ENCODE results near the gene CCSER2. TPM values are rescaled to one million over a fixed set of nuclear protein-coding genes. Genes with fewer than 3 reads are reported as not detected.
A peak's percentile ranks its signal among the peaks of the same experiment; 100 is the strongest.
"Not testable (repeated sequence)": the region's sequence is repeated elsewhere in the genome, so short reads cannot be mapped to it uniquely, and the experiment has no call there.

The CCSER2 gene
- total and polyA plus RNA-seq, 4 donors = 23.1 to 111 (median 59.4) TPM

DNA sequence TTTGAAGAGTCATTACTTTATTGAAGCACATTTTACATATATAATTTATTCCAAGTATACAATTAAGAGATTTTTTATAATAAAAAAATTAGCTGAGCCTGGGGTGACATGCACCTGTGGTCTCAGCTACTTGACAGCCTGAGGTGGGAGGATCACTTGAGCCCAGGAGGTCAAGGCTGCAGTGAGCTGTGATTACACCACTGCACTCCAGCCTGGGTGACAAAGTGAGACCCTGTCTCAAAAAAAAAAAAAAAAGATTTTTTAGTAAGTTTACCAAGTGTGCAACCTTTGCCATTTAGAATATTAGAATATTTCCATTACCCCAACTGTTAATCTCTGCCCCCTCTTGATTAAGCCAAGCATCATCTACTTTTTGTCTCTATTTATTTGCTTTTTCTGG is 196.0 kb downstream of the CCSER2 start:
- Histone ChIP-seq H3K9me3 (ENCODE audit: control insufficient read depth, low read length) (no peaks in the 10 kb centered on the region), H3K27me3 (ENCODE audit: control insufficient read depth in 1 of 2, insufficient read depth in 2 of 2, low read length in 1 of 2) (no peaks in the 10 kb centered on the region), H3K4me1 (ENCODE audit: control insufficient read depth in 1 of 2, insufficient read depth in 2 of 2, low read length in 2 of 2) (no peaks in the 10 kb centered on the region), H3K4me3 (ENCODE audit: low read length in 2 of 2) (no peak overlapping the region), H3K27ac (ENCODE audit: low read depth in 1 of 2, low read length in 2 of 2) (no peak overlapping the region), H3K36me3 (ENCODE audit: control insufficient read depth in 1 of 2, insufficient read depth in 2 of 2, low read length in 1 of 2) (no peaks in the 10 kb centered on the region)
- no peak for ATAC-seq (ENCODE audit: low FRiP score)
- intact Hi-C loops (cut with DNase I) = no loop called here
- DNase-seq = no peak

DNA sequence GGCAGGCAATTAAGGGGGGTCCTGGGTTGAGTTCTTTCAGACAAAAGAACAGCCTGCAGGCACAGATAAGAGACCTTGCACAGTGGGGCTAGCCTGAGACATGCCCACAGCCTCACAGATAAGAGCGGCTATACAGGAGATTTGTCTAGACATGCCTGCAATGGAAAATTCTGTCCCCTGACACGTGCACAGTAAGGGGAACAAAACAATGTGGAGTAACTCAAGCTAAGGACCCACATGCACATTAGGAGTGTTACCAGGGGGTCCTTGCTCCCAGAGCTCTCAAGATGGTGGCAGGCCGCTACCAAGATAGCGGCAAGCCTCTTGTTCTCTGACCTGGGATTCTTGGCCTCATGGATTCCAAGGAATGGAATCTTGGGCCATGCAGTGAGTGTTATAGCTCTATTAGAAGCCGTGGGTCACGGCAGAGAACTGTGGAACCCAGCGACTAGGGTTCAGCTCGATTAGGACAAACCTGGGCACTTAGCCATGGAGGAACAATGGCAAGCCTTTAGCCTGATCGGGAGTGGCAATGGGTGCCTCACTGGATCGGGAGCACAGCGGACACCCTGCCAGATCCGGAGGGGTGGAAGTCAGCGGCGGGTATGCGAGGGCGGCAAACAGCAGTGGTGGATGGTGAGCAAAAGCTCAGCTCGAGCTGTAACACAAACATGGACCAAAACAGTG is 196.9 kb downstream of the CCSER2 start:
- ATAC-seq (ENCODE audit: low FRiP score) (no peak), DNase-seq (no peak)
- WGBS, 2 donors = 91 to 94% methylated on average over 17 of the region's 17 CpGs
- H3K4me1 ChIP-seq (ENCODE audit: control insufficient read depth in 1 of 2, insufficient read depth in 2 of 2, low read length in 2 of 2) = no peaks in the 10 kb centered on the region
- no peaks in the 10 kb centered on the region for H3K36me3 ChIP-seq (ENCODE audit: control insufficient read depth in 1 of 2, insufficient read depth in 2 of 2, low read length in 1 of 2)
- H3K27me3 ChIP-seq (ENCODE audit: control insufficient read depth in 1 of 2, insufficient read depth in 2 of 2, low read length in 1 of 2) = no peaks in the 10 kb centered on the region
- intact Hi-C loops (cut with DNase I) = no loop called here
- no peak overlapping the region for H3K4me3 ChIP-seq (ENCODE audit: low read length in 2 of 2)
- no peaks in the 10 kb centered on the region for H3K9me3 ChIP-seq (ENCODE audit: control insufficient read depth, low read length)
- no peak overlapping the region for H3K27ac ChIP-seq (ENCODE audit: low read depth in 1 of 2, low read length in 2 of 2)

DNA sequence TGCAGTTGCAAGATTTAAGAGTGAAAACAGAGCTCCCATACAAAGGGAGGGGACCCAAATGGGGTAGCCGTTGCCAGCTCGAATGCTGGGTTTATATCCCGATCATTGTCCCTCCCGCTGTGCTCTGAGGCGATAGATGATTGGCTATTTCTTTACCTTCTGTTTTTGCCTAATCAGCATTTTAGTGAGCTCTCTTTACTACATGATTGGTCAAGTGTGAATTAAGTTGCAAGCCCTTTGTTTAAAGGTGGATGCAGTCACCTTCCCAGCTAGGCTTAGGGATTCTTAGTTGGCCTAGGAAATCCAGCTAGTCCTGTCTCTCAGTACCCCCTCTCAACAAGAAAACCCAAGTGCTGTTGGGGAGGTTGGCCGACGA is 197.4 kb downstream of the CCSER2 start:
- ATAC-seq (ENCODE audit: low FRiP score); H3K4me1 ChIP-seq (ENCODE audit: control insufficient read depth in 1 of 2, insufficient read depth in 2 of 2, low read length in 2 of 2); H3K36me3 ChIP-seq (ENCODE audit: control insufficient read depth in 1 of 2, insufficient read depth in 2 of 2, low read length in 1 of 2); H3K9me3 ChIP-seq (ENCODE audit: control insufficient read depth, low read length); H3K4me3 ChIP-seq (ENCODE audit: low read length in 2 of 2); H3K27ac ChIP-seq (ENCODE audit: low read depth in 1 of 2, low read length in 2 of 2); intact Hi-C loops (cut with DNase I); H3K27me3 ChIP-seq (ENCODE audit: control insufficient read depth in 1 of 2, insufficient read depth in 2 of 2, low read length in 1 of 2); DNase-seq: not testable (repeated sequence)
- 97 to 99% methylated on average over 7 of the region's 7 CpGs for WGBS, 2 donors

DNA sequence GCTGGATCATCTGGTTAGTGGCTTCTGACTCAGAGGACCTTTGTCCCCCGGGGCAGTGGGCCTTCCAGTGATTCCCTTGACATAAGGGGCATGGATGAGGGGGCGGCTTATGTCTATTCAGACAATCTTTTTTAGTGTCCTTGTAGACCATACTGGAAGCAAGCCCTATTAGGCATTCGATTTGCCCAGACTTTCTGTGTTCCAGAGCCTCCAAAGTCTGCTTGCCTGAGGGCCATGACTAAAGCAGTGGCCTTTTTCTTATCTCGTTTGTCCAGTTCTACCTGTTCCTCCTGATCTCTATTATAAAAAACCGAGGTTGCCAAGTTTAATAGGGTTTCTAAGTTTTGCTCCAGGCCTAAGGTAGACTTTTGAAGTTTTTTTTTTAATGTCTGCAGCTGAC is 199.0 kb downstream of the CCSER2 start:
- H3K4me3 ChIP-seq (ENCODE audit: low read length in 2 of 2); H3K4me1 ChIP-seq (ENCODE audit: control insufficient read depth in 1 of 2, insufficient read depth in 2 of 2, low read length in 2 of 2); ATAC-seq (ENCODE audit: low FRiP score); H3K36me3 ChIP-seq (ENCODE audit: control insufficient read depth in 1 of 2, insufficient read depth in 2 of 2, low read length in 1 of 2); DNase-seq; H3K27me3 ChIP-seq (ENCODE audit: control insufficient read depth in 1 of 2, insufficient read depth in 2 of 2, low read length in 1 of 2); H3K9me3 ChIP-seq (ENCODE audit: control insufficient read depth, low read length); H3K27ac ChIP-seq (ENCODE audit: low read depth in 1 of 2, low read length in 2 of 2); intact Hi-C loops (cut with DNase I): not testable (repeated sequence)
- 86 to 87% methylated on average over 5 of the region's 5 CpGs for WGBS, 2 donors

DNA sequence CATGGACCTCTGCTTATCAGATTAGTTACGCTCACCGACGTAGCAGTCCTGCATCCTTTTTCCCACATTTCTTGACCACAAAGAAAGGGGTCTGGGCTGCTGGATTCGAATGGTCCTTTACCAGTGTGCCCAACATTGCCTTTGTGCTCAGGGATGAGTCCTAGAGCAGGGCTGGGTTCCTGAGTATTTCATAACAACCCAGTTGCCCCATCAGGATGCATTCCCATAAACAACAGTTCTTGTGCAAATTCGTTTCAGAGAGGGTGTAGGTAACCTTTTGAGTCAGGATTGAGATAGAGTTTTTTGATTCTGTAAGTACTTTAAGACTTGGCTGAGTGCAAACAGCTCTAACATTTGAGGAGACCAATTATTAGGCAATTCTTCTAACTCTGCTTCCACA is 200.1 kb downstream of the CCSER2 start:
- WGBS, 2 donors = 86 to 87% methylated on average over 5 of the region's 5 CpGs
- H3K36me3 ChIP-seq (ENCODE audit: control insufficient read depth in 1 of 2, insufficient read depth in 2 of 2, low read length in 1 of 2); ATAC-seq (ENCODE audit: low FRiP score); H3K9me3 ChIP-seq (ENCODE audit: control insufficient read depth, low read length); DNase-seq; H3K4me3 ChIP-seq (ENCODE audit: low read length in 2 of 2); H3K27ac ChIP-seq (ENCODE audit: low read depth in 1 of 2, low read length in 2 of 2); intact Hi-C loops (cut with DNase I); H3K4me1 ChIP-seq (ENCODE audit: control insufficient read depth in 1 of 2, insufficient read depth in 2 of 2, low read length in 2 of 2); H3K27me3 ChIP-seq (ENCODE audit: control insufficient read depth in 1 of 2, insufficient read depth in 2 of 2, low read length in 1 of 2): not testable (repeated sequence)

DNA sequence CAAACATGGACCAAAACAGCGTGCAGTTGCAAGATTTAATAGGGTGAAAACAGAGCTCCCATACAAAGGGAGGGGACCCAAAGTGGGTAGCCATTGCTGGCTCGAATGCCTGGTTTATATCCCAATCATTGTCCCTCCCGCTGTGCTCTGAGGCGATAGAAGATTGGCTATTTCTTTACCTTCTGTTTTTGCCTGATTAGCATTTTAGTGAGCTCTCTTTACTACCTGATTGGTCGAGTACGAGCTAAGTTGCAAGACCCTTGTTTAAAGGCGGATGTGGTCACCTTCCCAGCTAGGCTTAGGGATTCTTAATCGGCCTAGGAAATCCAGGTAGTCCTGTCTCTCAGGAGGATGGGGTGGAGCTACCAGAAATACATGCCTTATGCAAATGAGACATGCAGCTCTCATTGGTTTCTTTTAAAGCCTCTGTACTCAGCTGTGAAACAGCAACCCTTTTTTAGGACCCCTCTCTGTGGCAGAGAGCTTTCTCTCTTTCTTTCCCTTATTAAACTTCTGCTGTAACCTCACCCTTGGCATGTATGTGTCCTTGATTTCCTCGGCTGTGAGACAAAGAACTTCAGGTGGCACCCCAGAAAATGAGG is 202.4 kb downstream of the CCSER2 start:
- DNase-seq (no peak), ATAC-seq (ENCODE audit: low FRiP score) (no peak)
- H3K27me3 ChIP-seq (ENCODE audit: control insufficient read depth in 1 of 2, insufficient read depth in 2 of 2, low read length in 1 of 2) = no peaks in the 10 kb centered on the region
- H3K4me1 ChIP-seq (ENCODE audit: control insufficient read depth in 1 of 2, insufficient read depth in 2 of 2, low read length in 2 of 2) = no peaks in the 10 kb centered on the region
- no peaks in the 10 kb centered on the region for H3K9me3 ChIP-seq (ENCODE audit: control insufficient read depth, low read length)
- H3K27ac ChIP-seq (ENCODE audit: low read depth in 1 of 2, low read length in 2 of 2) = no peak overlapping the region
- intact Hi-C loops (cut with DNase I) = loop anchor here in 1 of 2 donors (10.0 kb wide), 1 partner anchor 386 kb away; no protein-coding TSS in a partner anchor
- H3K4me3 ChIP-seq (ENCODE audit: low read length in 2 of 2) = no peak overlapping the region
- no peaks in the 10 kb centered on the region for H3K36me3 ChIP-seq (ENCODE audit: control insufficient read depth in 1 of 2, insufficient read depth in 2 of 2, low read length in 1 of 2)
- WGBS, 2 donors = 91 to 93% methylated on average over 9 of the region's 9 CpGs

DNA sequence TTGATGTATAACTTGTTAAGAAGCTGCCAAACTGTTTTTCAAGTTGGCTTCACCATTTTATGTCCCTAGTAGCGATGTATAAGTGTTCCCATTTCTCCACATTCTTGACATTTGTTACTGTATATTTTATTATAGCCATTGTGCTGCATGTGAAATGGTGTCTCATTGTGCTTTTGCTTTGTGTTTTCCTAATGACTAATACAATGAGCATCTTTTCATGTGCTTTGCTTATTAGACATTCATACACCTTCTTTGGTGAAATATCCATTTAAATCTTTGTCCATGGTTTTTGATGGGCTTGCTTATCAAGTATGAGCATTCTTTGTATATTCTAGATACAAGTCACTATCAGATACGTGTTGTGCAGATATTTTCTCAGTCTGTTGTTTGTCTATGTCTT is 203.0 kb downstream of the CCSER2 start:
- no peaks in the 10 kb centered on the region for H3K9me3 ChIP-seq (ENCODE audit: control insufficient read depth, low read length)
- intact Hi-C loops (cut with DNase I) = loop anchor here in 1 of 2 donors (10.0 kb wide), 1 partner anchor 387 kb away; no protein-coding TSS in a partner anchor
- H3K36me3 ChIP-seq (ENCODE audit: control insufficient read depth in 1 of 2, insufficient read depth in 2 of 2, low read length in 1 of 2) = no peaks in the 10 kb centered on the region
- no peak overlapping the region for H3K27ac ChIP-seq (ENCODE audit: low read depth in 1 of 2, low read length in 2 of 2)
- ATAC-seq (ENCODE audit: low FRiP score) = no peak
- H3K4me1 ChIP-seq (ENCODE audit: control insufficient read depth in 1 of 2, insufficient read depth in 2 of 2, low read length in 2 of 2) = no peaks in the 10 kb centered on the region
- no peaks in the 10 kb centered on the region for H3K27me3 ChIP-seq (ENCODE audit: control insufficient read depth in 1 of 2, insufficient read depth in 2 of 2, low read length in 1 of 2)
- WGBS, 2 donors = 82 to 83% methylated on average over 2 of the region's 2 CpGs
- DNase-seq = no peak
- H3K4me3 ChIP-seq (ENCODE audit: low read length in 2 of 2) = no peak overlapping the region

DNA sequence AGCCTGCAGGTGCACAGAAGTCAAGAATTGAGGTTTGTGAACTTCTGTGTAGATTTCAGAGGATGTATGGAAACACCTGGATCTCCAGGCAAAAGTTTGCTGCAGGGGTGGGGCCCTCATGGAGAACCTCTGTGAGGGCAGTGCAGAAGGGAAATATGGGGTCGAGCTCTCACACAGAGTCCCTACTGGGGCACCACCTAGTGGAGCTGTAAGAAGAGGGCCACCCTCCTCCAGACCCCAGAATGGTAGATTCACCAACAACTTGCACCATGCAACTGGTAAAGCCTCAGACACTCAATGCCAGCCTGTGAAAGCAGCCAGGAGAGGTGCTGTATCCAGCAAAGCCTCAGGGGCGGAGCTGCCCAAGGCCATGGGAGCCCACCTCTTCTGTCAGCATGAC is 205.8 kb downstream of the CCSER2 start:
- DNase-seq (no peak), ATAC-seq (ENCODE audit: low FRiP score) (no peak)
- no peaks in the 10 kb centered on the region for H3K27me3 ChIP-seq (ENCODE audit: control insufficient read depth in 1 of 2, insufficient read depth in 2 of 2, low read length in 1 of 2)
- H3K36me3 ChIP-seq (ENCODE audit: control insufficient read depth in 1 of 2, insufficient read depth in 2 of 2, low read length in 1 of 2) = no peaks in the 10 kb centered on the region
- no peak overlapping the region for H3K27ac ChIP-seq (ENCODE audit: low read depth in 1 of 2, low read length in 2 of 2)
- WGBS, 2 donors = 78 to 83% methylated on average over 2 of the region's 2 CpGs
- intact Hi-C loops (cut with DNase I) = loop anchor here in 1 of 2 donors (10.0 kb wide), 1 partner anchor 389 kb away; no protein-coding TSS in a partner anchor
- no peaks in the 10 kb centered on the region for H3K9me3 ChIP-seq (ENCODE audit: control insufficient read depth, low read length)
- H3K4me3 ChIP-seq (ENCODE audit: low read length in 2 of 2) = no peak overlapping the region
- no peaks in the 10 kb centered on the region for H3K4me1 ChIP-seq (ENCODE audit: control insufficient read depth in 1 of 2, insufficient read depth in 2 of 2, low read length in 2 of 2)

DNA sequence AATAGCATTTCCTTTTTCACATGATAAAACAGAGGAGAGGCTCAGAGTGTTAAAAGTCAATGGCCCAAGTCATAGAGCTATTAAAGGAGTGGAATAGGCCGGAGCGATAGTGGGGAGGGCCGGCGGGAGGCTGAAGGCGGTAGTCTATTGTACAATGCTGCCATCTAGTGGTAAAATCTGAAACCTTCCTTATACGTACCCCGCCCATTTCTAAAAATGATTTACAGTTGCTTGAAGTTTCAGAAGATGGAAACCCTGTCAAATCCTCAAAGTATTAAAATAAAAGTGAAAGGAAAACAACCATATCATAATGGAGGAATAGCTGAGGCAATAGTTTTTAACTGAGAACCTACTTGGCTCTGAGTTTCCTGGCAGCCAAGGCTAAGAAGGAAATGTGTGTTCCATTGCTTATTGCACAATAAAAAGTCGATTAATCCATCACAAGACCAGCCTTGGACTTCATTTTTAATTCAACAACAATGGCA is 209.1 kb downstream of the CCSER2 start:
- Histone ChIP-seq H3K36me3 (ENCODE audit: control insufficient read depth in 1 of 2, insufficient read depth in 2 of 2, low read length in 1 of 2) (no peaks in the 10 kb centered on the region), H3K27me3 (ENCODE audit: control insufficient read depth in 1 of 2, insufficient read depth in 2 of 2, low read length in 1 of 2) (no peaks in the 10 kb centered on the region), H3K9me3 (ENCODE audit: control insufficient read depth, low read length) (no peaks in the 10 kb centered on the region), H3K4me1 (ENCODE audit: control insufficient read depth in 1 of 2, insufficient read depth in 2 of 2, low read length in 2 of 2) (no peaks in the 10 kb centered on the region), H3K4me3 (ENCODE audit: low read length in 2 of 2) (no peak overlapping the region), H3K27ac (ENCODE audit: low read depth in 1 of 2, low read length in 2 of 2) (no peak overlapping the region)
- 8 to 11% methylated on average over 8 of the region's 8 CpGs for WGBS, 2 donors
- intact Hi-C loops (cut with DNase I) = loop anchor here (1.0 to 10.0 kb wide), 5 partner anchors 161 to 393 kb away; no protein-coding TSS in a partner anchor
- DNase-seq (peak; percentile 63 to 82), ATAC-seq (ENCODE audit: low FRiP score) (peak; percentile 87)

Measured in aorta (tissue), 5 donors.